K562 (cell line): ENCODE measurements around the gene SCAP. TPM values are rescaled to one million over a fixed set of nuclear protein-coding genes. Genes with fewer than 3 reads are reported as not detected.

Source experiments
- ATAC-seq: fragments of 200-7000 bp; cut with Tn5 transposase; 3 replicates; pipeline ENCODE4 v1.9.1; 2020; ENCODE audit warnings: moderate library complexity
- BruUV-seq: library from RNA; stranded (reverse); fragments of 400-500 nt; replicated peaks from 2 replicates; lab custom pipeline; 2021; lab: Mats Ljungman, UMichigan
- CTCF ChIA-PET: fragments of 300-600 bp; formaldehyde crosslinking; extraction: SDS; loops from one replicate; lab custom pipeline; 2021; ENCODE audit warnings: low intra/inter-chr PET ratio; lab: Yijun Ruan, JAX
- POLR2A ChIA-PET: fragments of 300-600, 350-650 bp; sonication (Branson Sonifier 250); formaldehyde crosslinking; extraction: SDS; loops from one replicate; lab custom pipeline; 2021; ENCODE audit warnings: antibody characterized with exemption, inconsistent platforms; lab: Yijun Ruan, JAX
- DNase-seq, 4 experiments: peaks; one replicate each; pipeline versions ENCODE4 v3.0.0 to v3.0.0-alpha.2; 2011 to 2018; ENCODE audit warnings: low spot score in 3 of 4, mixed read lengths in 3 of 4; ENCODE audit errors: extremely low read depth in 1 of 4
- FAIRE-seq: peaks from 2 replicates; lab custom pipeline; 2011; peaks lifted over from hg19 to GRCh38; lab: Jason Lieb, UNC
- H2AFZ ChIP-seq: 2 replicates; pipeline ENCODE4 v1.6.0; 2011; ENCODE audit warnings: low read depth, low read length, control low read depth, inconsistent platforms
- H3K27ac ChIP-seq: fragments of 200-600 bp; 3 replicates; pipeline ENCODE4 v1.8.0; 2011; ENCODE audit warnings: low read depth, mild to moderate bottlenecking, control low read depth, inconsistent platforms, low read length, moderate library complexity, mixed read lengths; ENCODE audit errors: extremely low read depth
- H3K27me3 ChIP-seq, 2 experiments: fragments of 300-600 bp in 1 of 2; 2 replicates in 1 of 2; 3 replicates in 1 of 2; pipeline versions ENCODE4 v1.6.0 to v1.8.0; 2011; ENCODE audit warnings: inconsistent platforms in 2 of 2, low read length in 2 of 2, mild to moderate bottlenecking in 1 of 2, mixed read lengths in 1 of 2, moderate library complexity in 1 of 2; ENCODE audit not compliant: control insufficient read depth in 2 of 2, insufficient read depth in 2 of 2
- H3K36me3 ChIP-seq: fragments of 300-600 bp; 3 replicates; pipeline ENCODE4 v1.8.0; 2011; ENCODE audit warnings: mild to moderate bottlenecking, low read length, inconsistent platforms; ENCODE audit not compliant: control insufficient read depth, insufficient read depth
- H3K4me1 ChIP-seq, 2 experiments: fragments of 200-600 bp in 1 of 2; replicated peaks in 1 of 2; 2 replicates in 1 of 2; 3 replicates in 1 of 2; pipeline versions ENCODE4 v1.5.1 to v1.8.0; 2011; ENCODE audit warnings: inconsistent platforms in 2 of 2, low read length in 2 of 2, mild to moderate bottlenecking in 1 of 2, mixed read lengths in 1 of 2, moderate library complexity in 1 of 2; ENCODE audit not compliant: control insufficient read depth in 2 of 2, insufficient read depth in 2 of 2
- H3K4me2 ChIP-seq: 2 replicates; pipeline ENCODE4 v1.6.1; 2011; ENCODE audit warnings: low read length, control low read depth, inconsistent platforms, mixed read lengths; ENCODE audit not compliant: insufficient read depth
- H3K4me3 ChIP-seq: fragments of 200-600 bp; sonication (generic), shearing (Covaris generic); 2 replicates; pipeline ENCODE4 v1.5.1; 2016; ENCODE audit warnings: control low read depth, inconsistent platforms
- H3K79me2 ChIP-seq: fragments of 200-600 bp; 3 replicates; pipeline ENCODE4 v1.8.0; 2011; ENCODE audit warnings: low read length, inconsistent platforms; ENCODE audit not compliant: control insufficient read depth, insufficient read depth
- H3K9ac ChIP-seq, 2 experiments: 2 replicates each; pipeline versions ENCODE4 v1.6.0 to v1.6.1; 2011; ENCODE audit warnings: low read depth in 2 of 2, low read length in 2 of 2, control low read depth in 1 of 2, inconsistent platforms in 1 of 2, mild to moderate bottlenecking in 1 of 2, mixed read lengths in 1 of 2; ENCODE audit not compliant: insufficient read depth in 1 of 2
- H3K9me1 ChIP-seq: one replicate; pipeline ENCODE4 v1.6.0; 2011; ENCODE audit warnings: inconsistent platforms, mild to moderate bottlenecking, low read length, moderate library complexity; ENCODE audit not compliant: control insufficient read depth, insufficient read depth
- H3K9me3 ChIP-seq: replicated peaks from 2 replicates; pipeline ENCODE4 v1.5.1; 2011; ENCODE audit warnings: low read depth, low read length, inconsistent platforms; ENCODE audit not compliant: control insufficient read depth, insufficient read depth
- H4K20me1 ChIP-seq: replicated peaks from 2 replicates; pipeline ENCODE4 v1.6.1; 2011; ENCODE audit warnings: low read length, inconsistent platforms, mixed read lengths; ENCODE audit not compliant: control insufficient read depth, insufficient read depth
- ELF4 ChIP-seq: fragments of 450-650 bp; formaldehyde crosslinking; IDR thresholded peaks from 2 replicates; pipeline ENCODE4 v1.4.0; 2022; ENCODE audit warnings: missing genetic modification characterization
- ESRRA ChIP-seq: fragments of 450-650 bp; IDR thresholded peaks from 2 replicates; pipeline ENCODE4 v1.6.1; 2014; ENCODE audit warnings: low read depth, mild to moderate bottlenecking, moderate library complexity, borderline replicate concordance
- FOXK2 ChIP-seq, 2 experiments: fragments of 450-650 bp; IDR thresholded peaks in 1 of 2; conservative IDR thresholded peaks in 1 of 2; 2 replicates each; pipeline ENCODE4 v1.6.1; 2016; ENCODE audit warnings: low read depth in 2 of 2, mild to moderate bottlenecking in 1 of 2
- HNRNPK ChIP-seq: fragments of 200-400 bp; formaldehyde crosslinking; IDR thresholded peaks from one replicate; pipeline ENCODE4 v1.6.1; 2018; ENCODE audit warnings: mild to moderate bottlenecking, low read depth, low read length; ENCODE audit not compliant: poor library complexity, severe bottlenecking
- MIER1 ChIP-seq: fragments of 450-650 bp; IDR thresholded peaks from 2 replicates; pipeline ENCODE4 v1.6.1; 2016; ENCODE audit warnings: antibody characterized with exemption, mild to moderate bottlenecking, low read depth
- NR2C2 ChIP-seq, 2 experiments: fragments of 200-800 bp in 1 of 2; sonication (Bioruptor generic) in 1 of 2; sonication (generic) in 1 of 2; formaldehyde crosslinking in 1 of 2; IDR thresholded peaks; 2 replicates each; pipeline versions ENCODE4 v1.6.1 to v1.8.0; 2016 to 2022; ENCODE audit warnings: mild to moderate bottlenecking in 1 of 2, missing compliant biosample characterization in 1 of 2, missing genetic modification characterization in 1 of 2, missing genetic modification reagents in 1 of 2
- NR4A1 ChIP-seq, 2 experiments: fragments of 250-450 bp in 1 of 2; fragments of 450-650 bp in 1 of 2; sonication (Bioruptor Pico) in 1 of 2; IDR thresholded peaks; 2 replicates each; pipeline versions ENCODE4 v1.4.0 to v1.6.1; 2016 to 2020; ENCODE audit warnings: mild to moderate bottlenecking in 2 of 2, missing compliant biosample characterization in 1 of 2, missing genetic modification characterization in 1 of 2, moderate library complexity in 1 of 2
- PHF20 ChIP-seq: fragments of 450-650 bp; IDR thresholded peaks from 2 replicates; pipeline ENCODE4 v1.6.1; 2018; ENCODE audit not compliant: partially characterized antibody
- TARDBP ChIP-seq: fragments of 450-650 bp; IDR thresholded peaks from 2 replicates; pipeline ENCODE4 v1.6.1; 2016
- ZNF830 ChIP-seq: fragments of 250-450 bp; sonication (Bioruptor Pico); IDR thresholded peaks from 2 replicates; pipeline ENCODE4 v1.5.0; 2021; ENCODE audit warnings: mild to moderate bottlenecking
- WGBS: fragments of 100-300 bp; shearing (Covaris generic); methylation state at CpG from one replicate; pipeline ENCODE4 v1.1.6; 2016; ENCODE audit warnings: low coverage, mixed read lengths; ENCODE audit not compliant: insufficient coverage; ENCODE audit errors: missing lambda C conversion rate; 5-methylcytosine and 5-hydroxymethylcytosine counted together
- in situ Hi-C: fragments of 300-500 bp; cut with MboI; formaldehyde crosslinking; loops from 4 replicates; pipeline ENCODE4 v1.15.0; 2018; ENCODE audit warnings: inconsistent platforms, mixed read lengths
- intact Hi-C: fragments of 100-400 bp; cut with micrococcal nuclease; formaldehyde crosslinking; loops from 2 replicates; pipeline ENCODE4 v1.14.2; 2022
- polyA plus RNA-seq, 8 experiments: library from polyadenylated mRNA; depleted of rRNA in 4 of 8; stranded (reverse) in 5 of 8; unstranded in 3 of 8; fragments of >200 nt; fragmentation: Nextera tagmentation in 2 of 8; fragmentation: Illumina TruSeq in 1 of 8; extraction: Ambion mirVana in 2 of 8; extraction: Trizol in 1 of 8; gene quantifications; 2 replicates each; pipeline versions ENCODE4 v1.2.1 to v1.2.3, GENCODE V29; 2011 to 2014; ENCODE audit warnings: inconsistent platforms in 1 of 8, missing spikeins in 1 of 8
- total RNA-seq, 7 experiments: library from RNA; depleted of rRNA in 6 of 7; stranded (reverse); fragments of >200 nt in 6 of 7; fragmentation: Illumina TruSeq in 2 of 7; extraction: Trizol in 2 of 7; gene quantifications; 2 replicates each; pipeline versions ENCODE4 v1.2.1 to v1.2.3, GENCODE V29; 2011 to 2021; ENCODE audit warnings: low replicate concordance in 1 of 7
- TF ChIP-seq, protein P1 (sequence below): fragments of 450-650 bp; IDR thresholded peaks from 2 replicates; pipeline ENCODE4 v1.6.1; 2016
- TF ChIP-seq, protein P2 (sequence below): sonication (generic); formaldehyde crosslinking; IDR thresholded peaks from 2 replicates; pipeline ENCODE4 v1.8.0; 2022; ENCODE audit warnings: mild to moderate bottlenecking, missing genetic modification reagents, borderline replicate concordance

SCAP gene
- total and polyA plus RNA-seq, 9 of the 15 experiments (the other 6 are each of a cell fraction or from before 2014, with no cell fraction given), result 2.6 to 104 (median 37.8) TPM

DNA sequence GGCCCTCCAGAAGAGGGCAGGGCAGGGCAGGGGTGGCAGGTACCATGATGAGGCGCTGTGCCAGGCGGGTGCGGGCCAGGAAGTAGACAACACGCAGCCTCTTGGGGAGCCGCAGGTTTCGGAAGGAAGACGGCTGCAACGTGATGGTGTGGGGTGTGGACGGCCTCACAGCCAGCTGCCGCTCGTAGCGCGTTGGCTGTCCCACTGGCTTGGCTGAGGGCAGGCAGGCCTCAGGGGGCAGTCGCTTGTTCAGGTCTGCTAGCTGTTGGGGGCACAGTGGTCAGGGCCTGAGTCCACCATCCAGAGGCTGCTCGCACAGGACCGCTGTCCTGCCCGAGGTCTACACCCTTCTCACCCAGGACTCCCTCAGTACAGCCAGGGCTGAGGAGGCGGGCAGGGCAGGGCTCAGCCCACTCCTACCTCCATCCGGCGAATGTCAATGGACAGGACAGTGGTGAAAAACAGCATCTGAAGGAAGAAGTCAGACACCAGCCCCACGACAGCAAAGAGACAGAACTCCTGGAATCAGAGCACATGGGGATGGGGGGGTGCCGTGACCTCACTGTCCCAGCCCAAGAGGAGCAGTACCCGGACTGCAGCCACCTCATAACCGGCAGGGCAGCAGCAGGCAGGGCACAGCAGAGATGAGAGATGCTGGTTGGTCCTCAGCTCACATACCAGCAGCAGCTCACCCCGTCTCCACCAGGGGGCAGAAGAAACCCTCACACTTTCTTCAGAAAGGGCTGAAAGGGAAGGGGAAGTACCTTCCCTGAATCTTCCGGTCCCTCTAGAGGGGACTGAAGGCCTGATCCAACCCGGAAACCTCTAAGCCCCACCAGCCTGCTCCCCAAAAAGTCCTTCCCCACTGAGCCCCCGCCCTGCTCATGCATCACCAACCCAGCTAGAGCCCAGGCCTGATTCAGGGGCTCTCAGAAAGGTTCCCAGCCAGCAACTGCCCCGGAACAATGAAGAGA is 54.9 kb downstream of the SCAP start (continued):
- TF ChIP-seq TARDBP, result peak; percentile 62; the same call in 1 of the 2 replicates
- peak; percentile 94 for TF ChIP-seq PHF20

- no peaks in the 10 kb centered on the region for H3K9me1 ChIP-seq
- H3K9me3 ChIP-seq, result no peaks in the 10 kb centered on the region
- intact Hi-C loops (loop anchor here (5.0 kb wide), 1 partner anchor 732 kb away; no protein-coding TSS in a partner anchor), in situ Hi-C loops (loop anchor here (5.0 kb wide), 2 partner anchors 92 to 367 kb away; partner anchors contain the start of gene ELP6)
- BruUV-seq, result no TSS peak
- FAIRE-seq (no peak), ATAC-seq (no peak), DNase-seq (no peak)
- H3K4me3 ChIP-seq, result no peak overlapping the region
- H3K27me3 ChIP-seq, result no peaks in the 10 kb centered on the region
- no peak overlapping the region for H2AFZ ChIP-seq
- TF ChIP-seq ESRRA (no peak), FOXK2 (conservative IDR thresholded peaks at IDR 0.05 in 1 of 2, IDR thresholded peaks at IDR 0.05 in 1 of 2; ENCODE audit: low read depth in 2 of 2) (no peak), ELF4 (no peak), HNRNPK (no peak), ZNF830 (no peak), NR4A1 (CRISPR knock-in tag; IDR thresholded peaks at IDR 0.05) (no peak), NR4A1 (tag; IDR thresholded peaks at IDR 0.05) (no peak), NR2C2 (CRISPR knock-in tag; IDR thresholded peaks at IDR 0.05) (no peak), NR2C2 (tag; IDR thresholded peaks at IDR 0.05) (no peak), MIER1 (no peak)
- TF ChIP-seq, protein P1, sequence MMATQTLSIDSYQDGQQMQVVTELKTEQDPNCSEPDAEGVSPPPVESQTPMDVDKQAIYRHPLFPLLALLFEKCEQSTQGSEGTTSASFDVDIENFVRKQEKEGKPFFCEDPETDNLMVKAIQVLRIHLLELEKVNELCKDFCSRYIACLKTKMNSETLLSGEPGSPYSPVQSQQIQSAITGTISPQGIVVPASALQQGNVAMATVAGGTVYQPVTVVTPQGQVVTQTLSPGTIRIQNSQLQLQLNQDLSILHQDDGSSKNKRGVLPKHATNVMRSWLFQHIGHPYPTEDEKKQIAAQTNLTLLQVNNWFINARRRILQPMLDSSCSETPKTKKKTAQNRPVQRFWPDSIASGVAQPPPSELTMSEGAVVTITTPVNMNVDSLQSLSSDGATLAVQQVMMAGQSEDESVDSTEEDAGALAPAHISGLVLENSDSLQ, result no peak
- TF ChIP-seq, protein P2, sequence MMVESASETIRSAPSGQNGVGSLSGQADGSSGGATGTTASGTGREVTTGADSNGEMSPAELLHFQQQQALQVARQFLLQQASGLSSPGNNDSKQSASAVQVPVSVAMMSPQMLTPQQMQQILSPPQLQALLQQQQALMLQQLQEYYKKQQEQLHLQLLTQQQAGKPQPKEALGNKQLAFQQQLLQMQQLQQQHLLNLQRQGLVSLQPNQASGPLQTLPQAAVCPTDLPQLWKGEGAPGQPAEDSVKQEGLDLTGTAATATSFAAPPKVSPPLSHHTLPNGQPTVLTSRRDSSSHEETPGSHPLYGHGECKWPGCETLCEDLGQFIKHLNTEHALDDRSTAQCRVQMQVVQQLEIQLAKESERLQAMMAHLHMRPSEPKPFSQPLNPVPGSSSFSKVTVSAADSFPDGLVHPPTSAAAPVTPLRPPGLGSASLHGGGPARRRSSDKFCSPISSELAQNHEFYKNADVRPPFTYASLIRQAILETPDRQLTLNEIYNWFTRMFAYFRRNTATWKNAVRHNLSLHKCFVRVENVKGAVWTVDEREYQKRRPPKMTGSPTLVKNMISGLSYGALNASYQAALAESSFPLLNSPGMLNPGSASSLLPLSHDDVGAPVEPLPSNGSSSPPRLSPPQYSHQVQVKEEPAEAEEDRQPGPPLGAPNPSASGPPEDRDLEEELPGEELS, result no peak
- 93% methylated on average over 5 of the region's 5 CpGs for WGBS
- no peak overlapping the region; a peak in 1 of 4 replicates for H3K9ac ChIP-seq
- H3K4me2 ChIP-seq, result no peak overlapping the region
- CTCF ChIA-PET, result interaction anchor here (2.3 kb wide), 1 partner anchor 369 kb away, joined by 17 read pairs; no protein-coding TSS in a partner anchor
- H3K79me2 ChIP-seq, result no peaks in the 10 kb centered on the region; the same call in 2 of the 3 replicates
- peaks cover 6 to 46% of the 10 kb centered on the region in 2 experiments; a peak in 3 of 5 replicates for H3K4me1 ChIP-seq
- H4K20me1 ChIP-seq, result peaks cover 4% of the 10 kb centered on the region; the same call in 1 of the 2 replicates
- H3K27ac ChIP-seq, result no peak overlapping the region
- H3K36me3 ChIP-seq, result peaks cover 83% of the 10 kb centered on the region
- POLR2A ChIA-PET, result no interaction called here
Measured at GRCh38 chr3:47420044-47420430, 55.7 kb downstream of the SCAP start.
